GM18873 (cell line): Measurements from ENCODE around the gene THAP4.

ENCODE experiments used
- ATAC-seq: cut with Tn5 transposase; IDR thresholded peaks from one replicate; pipeline ENCODE4 v1.9.1; 2021; ENCODE audit warnings: mild to moderate bottlenecking, moderate library complexity, moderate number of reproducible peaks; ENCODE audit not compliant: unreplicated experiment, low FRiP score

The THAP4 gene

GRCh38 chr2:241641631-241642030 is 4.7 kb upstream of the THAP4 start:
- ATAC-seq = no peak

DNA sequence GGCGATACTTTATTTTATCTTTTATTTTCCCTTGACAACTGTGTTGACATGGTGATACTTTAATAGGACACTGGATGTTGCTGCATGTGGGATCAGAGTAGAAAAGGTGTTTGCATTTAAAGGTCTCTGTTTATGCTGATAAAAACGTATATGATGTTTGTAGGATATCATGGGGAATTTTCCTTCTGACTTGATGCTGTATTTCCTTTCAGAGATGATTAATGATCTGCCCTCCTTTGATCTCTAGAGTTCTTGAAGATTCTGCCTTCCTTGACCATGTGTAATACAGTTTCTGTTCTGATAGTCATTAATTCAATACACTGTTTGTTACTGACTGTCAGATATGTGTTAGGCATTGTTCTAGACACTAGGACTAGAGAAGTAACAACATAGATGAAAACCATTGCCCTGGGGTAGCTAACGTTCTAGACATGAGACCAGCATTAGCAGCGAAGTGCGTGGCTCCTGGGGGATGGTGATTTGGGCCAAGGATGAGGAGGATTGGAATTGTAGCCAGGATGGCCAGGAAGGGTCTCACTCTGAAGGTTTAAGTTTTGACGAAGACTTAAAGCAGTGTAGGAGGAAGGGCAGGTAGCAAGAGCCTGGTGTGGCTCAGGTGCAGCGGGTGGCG is 3.3 kb upstream of the THAP4 start:
- no peak for ATAC-seq

DNA sequence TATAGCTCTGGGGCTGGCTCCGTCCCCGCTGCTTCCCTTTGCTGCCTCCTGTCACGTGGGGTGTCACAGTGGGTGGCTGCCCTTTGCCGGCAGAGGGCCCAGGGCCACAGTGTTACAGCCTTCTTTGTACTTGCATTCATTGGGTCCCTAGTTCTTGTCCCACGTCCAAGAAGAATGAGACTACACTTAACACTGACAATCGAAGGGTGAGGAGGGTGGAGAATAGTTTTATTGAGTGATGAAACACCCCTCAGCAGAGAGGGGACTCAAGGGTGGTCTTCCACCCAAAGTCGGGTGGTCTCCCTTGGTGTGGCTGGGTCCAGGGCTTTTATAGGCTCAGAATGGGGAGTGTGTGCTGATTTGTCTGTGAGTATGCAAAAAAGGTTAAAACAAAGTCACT is 2.4 kb upstream of the THAP4 start:
- no peak for ATAC-seq

GRCh38 chr2:241638940-241639339 is 2.0 kb upstream of the THAP4 start:
- no peak for ATAC-seq

GRCh38 chr2:241637795-241638660 is 1.1 kb upstream of the THAP4 start:
- peak; percentile 6 for ATAC-seq

DNA sequence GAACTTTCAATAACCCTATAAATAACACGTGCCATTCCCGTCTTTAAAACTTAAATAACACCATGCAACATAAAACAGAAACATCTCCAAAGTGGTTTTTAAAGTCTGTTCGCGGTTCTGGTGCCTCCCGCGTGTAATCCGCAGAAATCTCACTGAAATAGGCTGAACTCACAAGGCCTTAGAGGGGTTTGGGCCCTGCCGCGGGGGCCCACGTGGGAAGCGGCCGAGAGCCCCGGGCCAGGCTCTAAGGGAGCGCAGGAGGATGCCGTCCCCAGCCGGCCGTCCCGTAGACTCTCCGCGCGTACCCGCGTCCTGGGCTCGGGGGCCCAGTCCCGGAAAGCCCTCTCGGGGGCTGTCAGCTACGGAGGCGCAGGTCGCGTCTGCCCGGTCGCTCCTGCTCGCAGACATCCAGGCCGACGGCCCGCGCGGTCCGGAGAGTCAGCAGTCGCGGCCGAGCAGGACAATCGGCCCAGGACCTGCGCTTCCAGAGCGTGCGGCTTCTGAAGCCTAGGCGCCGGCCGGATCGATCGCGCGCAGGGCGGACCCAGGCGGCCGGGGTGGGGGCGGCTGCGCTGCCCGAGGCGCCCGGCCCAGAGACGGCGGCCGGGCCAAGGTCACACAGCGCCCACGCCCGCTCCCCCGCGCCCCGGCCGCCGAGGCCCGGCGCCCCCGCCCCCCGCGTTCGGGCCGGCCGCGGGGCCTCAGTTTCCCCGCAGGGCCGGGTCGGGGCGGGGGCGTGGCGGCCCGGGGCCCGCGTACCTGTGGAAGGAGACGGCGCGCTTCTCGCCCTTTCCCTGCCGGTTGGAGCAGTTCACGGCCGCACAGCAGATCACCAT is 558 bp downstream of the THAP4 start:
- no peak for ATAC-seq

DNA sequence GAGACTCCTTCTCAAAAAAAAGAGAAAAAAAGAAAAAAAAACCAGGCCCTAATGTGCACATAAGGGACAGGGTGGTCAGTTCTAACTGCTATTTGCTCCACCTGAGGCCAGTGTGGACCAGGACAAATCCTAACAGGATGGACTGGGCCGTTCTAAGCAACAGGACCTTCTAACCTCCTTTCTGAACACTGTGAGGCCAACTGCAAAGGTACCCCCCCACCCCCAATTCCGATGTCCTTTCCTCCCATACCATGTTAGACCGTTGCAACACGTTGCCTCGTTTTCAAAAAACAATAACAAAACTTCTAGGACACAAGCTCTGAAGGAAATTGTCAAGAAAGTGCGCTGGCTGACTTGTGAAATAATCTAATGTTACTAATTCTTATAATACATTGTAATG is 1.2 kb downstream of the THAP4 start:
- ATAC-seq = no peak

DNA sequence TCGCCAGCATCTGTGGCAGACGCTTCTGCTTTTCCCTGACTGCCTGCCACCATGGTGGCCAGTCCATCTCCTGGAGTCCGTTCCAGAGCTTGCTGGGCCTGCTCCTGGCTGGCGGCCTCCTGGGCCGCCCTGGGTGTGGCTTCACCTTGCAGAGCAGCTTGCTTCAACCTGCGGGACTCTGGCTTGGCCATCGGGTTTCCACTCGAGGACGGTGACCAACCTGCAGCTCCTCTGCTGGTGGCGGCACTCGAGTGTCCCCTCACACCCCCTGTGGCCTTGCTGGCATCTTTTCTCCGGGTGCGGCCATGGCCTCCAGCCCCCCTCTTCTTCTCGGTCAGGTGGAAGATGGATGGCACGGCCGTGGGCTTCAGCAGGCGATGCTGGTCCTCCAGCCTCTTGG is 3.4 kb downstream of the THAP4 start:
- no peak for ATAC-seq

DNA sequence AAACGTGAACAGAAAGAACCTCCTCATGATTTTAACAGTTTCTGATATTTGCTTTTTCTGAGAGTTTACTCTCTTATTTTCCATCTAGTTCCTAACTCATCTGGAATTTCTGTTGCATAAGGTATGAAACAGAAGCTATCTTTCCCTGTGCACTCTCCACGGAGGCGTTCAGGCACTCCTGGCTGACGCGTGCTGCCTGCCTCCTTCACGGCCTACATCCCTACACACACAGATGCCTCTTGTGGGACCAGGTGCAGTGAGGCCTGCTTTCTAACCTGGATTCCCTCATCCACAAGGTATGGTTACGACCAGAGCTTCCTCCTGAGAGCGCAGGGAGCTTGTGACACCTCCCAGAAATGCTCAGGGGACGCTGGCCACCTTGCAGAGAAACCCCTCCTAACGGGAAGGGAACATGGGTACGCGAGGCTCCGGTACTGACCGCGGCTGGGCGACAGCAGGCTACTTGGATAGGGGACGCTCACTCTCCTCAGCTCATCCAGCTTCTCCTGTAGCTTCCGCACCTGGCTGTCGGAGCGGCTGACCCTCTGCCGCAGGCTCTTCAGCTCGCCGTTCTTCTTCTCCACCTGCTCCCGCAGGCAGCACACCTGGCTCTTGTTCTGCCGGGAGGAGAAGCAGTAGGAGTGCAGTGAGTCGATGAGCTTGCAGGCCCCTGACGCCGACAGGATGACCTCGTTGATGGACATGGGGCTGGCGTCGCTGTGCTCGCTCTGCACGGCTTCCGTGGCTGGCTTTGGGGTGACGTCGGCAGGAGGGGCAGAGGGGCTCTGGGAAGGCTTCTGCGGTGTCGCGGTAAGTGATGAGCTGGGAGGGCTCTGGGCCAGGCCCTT is 4.3 kb downstream of the THAP4 start:
- ATAC-seq = no peak

- ATAC-seq = no peak
Measured at GRCh38 chr2:241629762-241630435, 7.1 kb downstream of the THAP4 start.

GRCh38 chr2:241627675-241628074 is 9.3 kb downstream of the THAP4 start:
- ATAC-seq = no peak

- ATAC-seq = no peak
Measured at GRCh38 chr2:241620419-241620769, 16.6 kb downstream of the THAP4 start.

- no peak for ATAC-seq
Measured at GRCh38 chr2:241619597-241620418, 17.1 kb downstream of the THAP4 start.

- no peak for ATAC-seq
Measured at GRCh38 chr2:241618829-241619228, 18.1 kb downstream of the THAP4 start.

- ATAC-seq = no peak
Measured at GRCh38 chr2:241618296-241618805, 18.6 kb downstream of the THAP4 start.

GRCh38 chr2:241617431-241618154 is 19.4 kb downstream of the THAP4 start:
- ATAC-seq = no peak

GRCh38 chr2:241616168-241617125 is 20.5 kb downstream of the THAP4 start:
- ATAC-seq = no peak
